HPDE6-E6E7 (cell line): ENCODE results near the gene MAP7D2.
"Not testable (repeated sequence)": the region's sequence is repeated elsewhere in the genome, so short reads cannot be mapped to it uniquely, and the experiment has no call there.

Source experiments
- DNase-seq: peaks from one replicate; pipeline ENCODE4 v3.0.0; 2011; ENCODE audit warnings: missing footprints; ENCODE audit errors: extremely low spot score

Gene MAP7D2

GRCh38 chrX:20116577-20117240 is at the start of gene MAP7D2:
Gene MAP7D2, minus strand, starts transcription at chrX:20116907. Its CDS starts 28 bp downstream, at chrX:20116879.
- DNase-seq = no peak

- DNase-seq = not testable (repeated sequence)
Observed at GRCh38 chrX:20162516-20162915, 45.8 kb upstream of the MAP7D2 start.

GRCh38 chrX:20159797-20160385 is 43.2 kb upstream of the MAP7D2 start:
- DNase-seq = no peak

GRCh38 chrX:20151689-20152088 is 35.0 kb upstream of the MAP7D2 start:
- DNase-seq = no peak

- no peak for DNase-seq
Observed at GRCh38 chrX:20149326-20149725, 32.6 kb upstream of the MAP7D2 start.

GRCh38 chrX:20147561-20147960 is 30.9 kb upstream of the MAP7D2 start:
- DNase-seq = no peak

- peak; percentile 22 for DNase-seq
Observed at GRCh38 chrX:20144491-20144890, 27.8 kb upstream of the MAP7D2 start.

GRCh38 chrX:20143561-20143960 is 26.9 kb upstream of the MAP7D2 start:
- no peak for DNase-seq

- no peak for DNase-seq
Observed at GRCh38 chrX:20143111-20143510, 26.4 kb upstream of the MAP7D2 start.

GRCh38 chrX:20141281-20142220 is 24.8 kb upstream of the MAP7D2 start, which contains the start of gene EIF1AX:
Gene EIF1AX, minus strand, starts transcription at chrX:20141838. Its CDS starts 198 bp downstream, at chrX:20141640.
- DNase-seq = peak; percentile 88

- no peak for DNase-seq
Observed at GRCh38 chrX:20140420-20140819, 23.7 kb upstream of the MAP7D2 start.

GRCh38 chrX:20139966-20140365 is 23.3 kb upstream of the MAP7D2 start:
- DNase-seq = no peak

GRCh38 chrX:20135944-20136343 is 19.2 kb upstream of the MAP7D2 start:
- DNase-seq = no peak

- no peak for DNase-seq
Observed at GRCh38 chrX:20132666-20133065, 16.0 kb upstream of the MAP7D2 start.

GRCh38 chrX:20130357-20130756 is 13.7 kb upstream of the MAP7D2 start:
- no peak for DNase-seq

GRCh38 chrX:20129547-20129946 is 12.8 kb upstream of the MAP7D2 start:
- no peak for DNase-seq

GRCh38 chrX:20128670-20129069 is 12.0 kb upstream of the MAP7D2 start:
- DNase-seq = no peak

- DNase-seq = not testable (repeated sequence)
Observed at GRCh38 chrX:20127440-20127839, 10.7 kb upstream of the MAP7D2 start.

GRCh38 chrX:20126833-20127232 is 10.1 kb upstream of the MAP7D2 start:
- DNase-seq = not testable (repeated sequence)

GRCh38 chrX:20124964-20125363 is 8.3 kb upstream of the MAP7D2 start:
- DNase-seq = no peak

GRCh38 chrX:20118065-20118824 is 1.5 kb upstream of the MAP7D2 start:
- no peak for DNase-seq
